ENCODE data around the gene CNKSR2. TPM values are rescaled to one million over a fixed set of nuclear protein-coding genes. Genes with fewer than 3 reads are reported as not detected.
"Not testable (repeated sequence)": the region's sequence is repeated elsewhere in the genome, so short reads cannot be mapped to it uniquely, and the experiment has no call there.

The CNKSR2 gene
- total RNA-seq, 1 donor from 2014 or later = 18.5 TPM

- H3K9me3 Mint-ChIP-seq (ENCODE audit: unreplicated experiment) = no peaks in the 10 kb centered on the region
- no peak for DNase-seq
- H3K4me1 Mint-ChIP-seq (ENCODE audit: low read depth, unreplicated experiment) = no peaks in the 10 kb centered on the region
- no peaks in the 10 kb centered on the region for H3K36me3 Mint-ChIP-seq (ENCODE audit: unreplicated experiment)
- H3K4me3 Mint-ChIP-seq (ENCODE audit: unreplicated experiment) = no peak overlapping the region
- TF ChIP-seq, protein P1, sequence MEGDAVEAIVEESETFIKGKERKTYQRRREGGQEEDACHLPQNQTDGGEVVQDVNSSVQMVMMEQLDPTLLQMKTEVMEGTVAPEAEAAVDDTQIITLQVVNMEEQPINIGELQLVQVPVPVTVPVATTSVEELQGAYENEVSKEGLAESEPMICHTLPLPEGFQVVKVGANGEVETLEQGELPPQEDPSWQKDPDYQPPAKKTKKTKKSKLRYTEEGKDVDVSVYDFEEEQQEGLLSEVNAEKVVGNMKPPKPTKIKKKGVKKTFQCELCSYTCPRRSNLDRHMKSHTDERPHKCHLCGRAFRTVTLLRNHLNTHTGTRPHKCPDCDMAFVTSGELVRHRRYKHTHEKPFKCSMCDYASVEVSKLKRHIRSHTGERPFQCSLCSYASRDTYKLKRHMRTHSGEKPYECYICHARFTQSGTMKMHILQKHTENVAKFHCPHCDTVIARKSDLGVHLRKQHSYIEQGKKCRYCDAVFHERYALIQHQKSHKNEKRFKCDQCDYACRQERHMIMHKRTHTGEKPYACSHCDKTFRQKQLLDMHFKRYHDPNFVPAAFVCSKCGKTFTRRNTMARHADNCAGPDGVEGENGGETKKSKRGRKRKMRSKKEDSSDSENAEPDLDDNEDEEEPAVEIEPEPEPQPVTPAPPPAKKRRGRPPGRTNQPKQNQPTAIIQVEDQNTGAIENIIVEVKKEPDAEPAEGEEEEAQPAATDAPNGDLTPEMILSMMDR (IDR thresholded peaks at IDR 0.05; ENCODE audit: partially characterized antibody, unreplicated experiment) = no peak
- H3K27me3 Mint-ChIP-seq (ENCODE audit: unreplicated experiment) = no peaks in the 10 kb centered on the region
- H3K27ac Mint-ChIP-seq (ENCODE audit: unreplicated experiment) = no peak overlapping the region
These were observed 149.8 kb downstream of the CNKSR2 start for GRCh38 chrX:21524008-21524407.

DNA sequence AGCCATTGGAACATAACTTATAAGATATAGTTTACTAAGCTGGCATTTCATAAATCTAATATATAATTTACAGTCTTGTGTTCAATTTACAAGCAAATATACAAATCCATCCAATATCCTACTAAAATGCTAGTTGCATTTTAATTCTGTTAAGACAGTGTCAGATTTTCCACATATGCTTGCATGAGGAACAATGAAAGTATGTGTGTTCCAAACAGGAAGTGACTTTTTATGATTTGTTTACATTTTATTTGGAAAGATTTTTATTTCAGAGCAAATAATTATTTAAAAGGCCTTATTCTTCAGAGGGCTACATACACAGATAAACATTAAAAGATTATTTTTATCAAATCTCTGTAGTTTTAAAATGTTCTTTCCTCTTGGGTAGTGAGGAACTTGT, 153.9 kb downstream of the CNKSR2 start:
- no peak for DNase-seq
- Mint-ChIP-seq H3K4me1 (ENCODE audit: low read depth, unreplicated experiment) (no peaks in the 10 kb centered on the region), H3K4me3 (ENCODE audit: unreplicated experiment) (no peak overlapping the region), H3K27ac (ENCODE audit: unreplicated experiment) (no peak overlapping the region), H3K27me3 (ENCODE audit: unreplicated experiment) (no peaks in the 10 kb centered on the region), H3K36me3 (ENCODE audit: unreplicated experiment) (no peaks in the 10 kb centered on the region), H3K9me3 (ENCODE audit: unreplicated experiment) (no peaks in the 10 kb centered on the region)
- TF ChIP-seq, protein P1 (IDR thresholded peaks at IDR 0.05; ENCODE audit: partially characterized antibody, unreplicated experiment) = no peak

- H3K36me3 Mint-ChIP-seq (ENCODE audit: unreplicated experiment) = no peaks in the 10 kb centered on the region
- H3K4me1 Mint-ChIP-seq (ENCODE audit: low read depth, unreplicated experiment) = no peaks in the 10 kb centered on the region
- no peak for DNase-seq
- H3K9me3 Mint-ChIP-seq (ENCODE audit: unreplicated experiment) = no peaks in the 10 kb centered on the region
- TF ChIP-seq, protein P1 (IDR thresholded peaks at IDR 0.05; ENCODE audit: partially characterized antibody, unreplicated experiment) = no peak
- H3K27ac Mint-ChIP-seq (ENCODE audit: unreplicated experiment) = no peak overlapping the region
- no peak overlapping the region for H3K4me3 Mint-ChIP-seq (ENCODE audit: unreplicated experiment)
- H3K27me3 Mint-ChIP-seq (ENCODE audit: unreplicated experiment) = no peaks in the 10 kb centered on the region
These were observed 155.6 kb downstream of the CNKSR2 start for GRCh38 chrX:21529771-21530170.

DNA sequence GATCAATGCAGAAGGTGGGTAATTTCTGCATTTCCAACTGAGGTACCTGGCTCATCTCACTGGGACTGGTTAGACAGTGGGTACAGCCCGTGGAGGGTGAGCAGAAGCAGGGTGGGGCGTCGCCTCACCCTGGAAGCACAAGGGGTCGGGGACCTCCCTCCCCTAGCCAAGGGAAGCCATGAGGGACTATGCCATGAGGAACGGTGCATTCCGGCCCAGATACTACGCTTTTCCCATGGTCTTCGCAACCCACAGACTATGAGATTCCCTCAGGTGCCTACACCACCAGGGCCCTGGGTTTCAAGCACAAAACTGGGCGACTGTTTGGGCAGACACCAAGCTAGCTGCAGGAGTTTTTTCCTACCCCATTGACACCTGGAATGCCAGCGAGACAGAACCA, 170.4 kb downstream of the CNKSR2 start:
- H3K4me1 Mint-ChIP-seq (ENCODE audit: low read depth, unreplicated experiment) = not testable (repeated sequence)

GRCh38 chrX:21559417-21559816, 185.2 kb downstream of the CNKSR2 start:
- H3K9me3 Mint-ChIP-seq (ENCODE audit: unreplicated experiment) = no peaks in the 10 kb centered on the region
- H3K4me1 Mint-ChIP-seq (ENCODE audit: low read depth, unreplicated experiment) = no peaks in the 10 kb centered on the region
- no peaks in the 10 kb centered on the region for H3K36me3 Mint-ChIP-seq (ENCODE audit: unreplicated experiment)
- H3K4me3 Mint-ChIP-seq (ENCODE audit: unreplicated experiment) = no peak overlapping the region
- H3K27ac Mint-ChIP-seq (ENCODE audit: unreplicated experiment) = no peak overlapping the region
- H3K27me3 Mint-ChIP-seq (ENCODE audit: unreplicated experiment) = no peaks in the 10 kb centered on the region
- DNase-seq = no peak
- TF ChIP-seq, protein P1 (IDR thresholded peaks at IDR 0.05; ENCODE audit: partially characterized antibody, unreplicated experiment) = no peak

More for the DNA sequence above, 170.4 kb downstream of the CNKSR2 start:
- H3K9me3 Mint-ChIP-seq (ENCODE audit: unreplicated experiment); H3K4me3 Mint-ChIP-seq (ENCODE audit: unreplicated experiment); H3K27ac Mint-ChIP-seq (ENCODE audit: unreplicated experiment); DNase-seq; H3K27me3 Mint-ChIP-seq (ENCODE audit: unreplicated experiment); H3K36me3 Mint-ChIP-seq (ENCODE audit: unreplicated experiment): not testable (repeated sequence)

- H3K4me1 Mint-ChIP-seq (ENCODE audit: low read depth, unreplicated experiment) = no peaks in the 10 kb centered on the region
- no peaks in the 10 kb centered on the region for H3K9me3 Mint-ChIP-seq (ENCODE audit: unreplicated experiment)
- H3K27me3 Mint-ChIP-seq (ENCODE audit: unreplicated experiment) = no peaks in the 10 kb centered on the region
- H3K4me3 Mint-ChIP-seq (ENCODE audit: unreplicated experiment) = no peak overlapping the region
- H3K27ac Mint-ChIP-seq (ENCODE audit: unreplicated experiment) = no peak overlapping the region
- no peak for DNase-seq
- TF ChIP-seq, protein P1 (IDR thresholded peaks at IDR 0.05; ENCODE audit: partially characterized antibody, unreplicated experiment) = no peak
- no peaks in the 10 kb centered on the region for H3K36me3 Mint-ChIP-seq (ENCODE audit: unreplicated experiment)
These were observed 190.8 kb downstream of the CNKSR2 start for GRCh38 chrX:21565025-21565424.
